HG02885 (cell line): ENCODE measurements around the gene AUNIP.
"Not testable (repeated sequence)": the region's sequence is repeated elsewhere in the genome, so short reads cannot be mapped to it uniquely, and the experiment has no call there.

ENCODE experiments used
- ATAC-seq: cut with Tn5 transposase; IDR thresholded peaks from one replicate; pipeline ENCODE4 v1.9.1; 2021; ENCODE audit warnings: mild to moderate bottlenecking; ENCODE audit not compliant: unreplicated experiment, poor library complexity

AUNIP gene

DNA sequence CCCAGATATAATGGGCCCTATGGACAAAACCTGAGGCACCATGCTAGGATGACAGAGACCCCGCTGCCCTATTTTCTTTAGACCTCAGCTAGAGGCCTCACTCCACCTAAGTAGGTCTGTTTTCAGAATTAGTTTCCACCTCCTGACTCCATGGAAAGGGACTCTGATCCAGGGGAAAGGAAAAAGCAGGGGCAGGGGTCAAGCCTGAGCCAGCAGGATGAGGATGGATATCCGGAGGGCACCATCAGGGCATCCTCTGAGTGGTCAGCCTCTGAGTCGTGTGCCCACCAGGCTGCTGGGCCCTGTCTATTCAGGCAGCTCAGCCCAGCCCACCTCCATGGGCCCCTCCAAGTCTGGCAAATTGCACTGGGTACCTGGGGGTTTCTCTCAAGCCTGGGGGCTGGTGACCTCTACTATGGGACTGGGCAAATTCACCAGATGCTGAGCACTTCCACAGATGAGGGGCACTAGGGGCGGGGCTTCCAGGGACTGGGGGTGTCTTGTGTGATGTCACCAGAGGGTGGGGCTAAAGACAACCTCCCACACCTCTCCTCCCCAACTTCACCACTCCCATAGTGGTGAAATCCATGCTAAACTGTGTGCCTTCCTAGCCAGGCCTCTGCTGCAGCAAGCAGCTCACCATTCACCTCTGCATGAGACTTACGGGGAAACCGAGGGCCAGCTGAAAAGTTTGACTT is 10.8 kb upstream of the AUNIP start:
- ATAC-seq, result no peak

DNA sequence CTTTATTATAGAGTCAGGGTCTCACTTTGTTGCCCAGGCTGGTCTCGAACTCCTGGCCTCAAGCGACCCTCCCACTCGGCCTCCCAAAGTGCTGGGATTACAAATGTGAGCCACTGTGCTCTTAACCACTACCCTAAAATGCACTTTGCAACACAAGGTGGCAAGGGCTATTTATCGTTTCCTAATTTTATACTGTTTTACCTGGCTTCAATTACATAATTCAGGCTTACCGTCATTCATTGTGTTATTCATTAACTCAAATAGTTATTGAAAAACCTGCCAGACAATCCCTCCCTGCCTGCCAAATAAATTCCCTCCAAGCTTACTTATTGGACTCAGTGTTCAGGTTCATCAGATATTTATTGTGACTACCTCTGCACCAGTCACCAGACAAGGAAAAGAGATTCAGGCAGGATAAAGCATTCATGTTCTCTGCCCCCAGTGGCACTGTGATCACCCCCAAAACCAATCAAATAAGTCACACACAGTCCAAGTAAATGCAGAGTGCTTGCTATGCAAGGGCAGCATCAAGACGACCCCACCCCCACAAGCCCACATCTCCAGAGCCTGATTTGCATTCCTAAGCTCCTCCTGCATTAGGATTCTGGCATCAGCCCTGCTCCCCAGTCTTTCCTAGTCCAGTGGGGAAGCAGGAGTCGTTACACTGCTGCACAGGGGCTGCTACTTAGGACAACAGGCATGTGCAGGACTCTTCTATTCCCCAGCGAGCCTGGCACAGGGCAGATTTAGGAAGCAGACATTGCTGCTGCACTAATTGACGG is 8.1 kb upstream of the AUNIP start:
- no peak for ATAC-seq

DNA sequence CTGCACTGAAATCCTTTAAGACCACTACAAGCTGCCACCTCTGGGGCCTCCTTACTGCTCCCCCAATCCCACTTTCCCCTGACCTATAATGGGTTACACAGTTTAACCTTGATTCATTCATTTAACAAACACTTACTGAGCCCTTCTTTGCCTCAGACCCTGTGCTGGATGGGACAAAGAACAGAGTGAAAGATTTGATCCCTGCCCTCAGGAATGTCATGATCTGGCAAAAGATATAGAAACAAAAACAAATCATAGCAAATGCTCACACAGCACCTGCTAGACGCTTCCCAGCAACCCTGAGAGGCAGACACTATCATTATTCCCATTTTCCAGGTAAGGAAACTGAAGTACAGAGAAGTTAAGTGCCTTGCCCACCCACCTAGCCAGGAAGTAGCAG is 7.0 kb upstream of the AUNIP start:
- no peak for ATAC-seq

DNA sequence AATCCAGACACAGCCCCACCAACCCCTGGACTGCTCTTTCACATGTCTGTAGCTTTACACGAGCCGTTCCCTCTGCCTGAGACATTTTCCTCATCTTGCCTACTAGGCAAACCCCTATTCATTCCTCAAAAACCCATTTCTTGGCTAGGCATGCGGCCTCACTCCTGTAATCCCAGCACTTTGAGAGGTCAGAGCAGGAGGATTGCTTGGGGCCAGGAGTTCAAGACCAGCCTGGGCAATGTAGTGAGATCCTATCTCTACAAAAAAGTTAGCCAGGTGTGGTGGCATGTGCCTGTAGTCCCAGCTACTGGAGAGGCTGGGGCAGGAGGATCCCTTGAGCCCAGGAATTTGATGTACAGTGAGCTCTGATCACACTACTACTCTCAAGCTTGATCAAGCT is 5.2 kb upstream of the AUNIP start:
- ATAC-seq, result no peak

DNA sequence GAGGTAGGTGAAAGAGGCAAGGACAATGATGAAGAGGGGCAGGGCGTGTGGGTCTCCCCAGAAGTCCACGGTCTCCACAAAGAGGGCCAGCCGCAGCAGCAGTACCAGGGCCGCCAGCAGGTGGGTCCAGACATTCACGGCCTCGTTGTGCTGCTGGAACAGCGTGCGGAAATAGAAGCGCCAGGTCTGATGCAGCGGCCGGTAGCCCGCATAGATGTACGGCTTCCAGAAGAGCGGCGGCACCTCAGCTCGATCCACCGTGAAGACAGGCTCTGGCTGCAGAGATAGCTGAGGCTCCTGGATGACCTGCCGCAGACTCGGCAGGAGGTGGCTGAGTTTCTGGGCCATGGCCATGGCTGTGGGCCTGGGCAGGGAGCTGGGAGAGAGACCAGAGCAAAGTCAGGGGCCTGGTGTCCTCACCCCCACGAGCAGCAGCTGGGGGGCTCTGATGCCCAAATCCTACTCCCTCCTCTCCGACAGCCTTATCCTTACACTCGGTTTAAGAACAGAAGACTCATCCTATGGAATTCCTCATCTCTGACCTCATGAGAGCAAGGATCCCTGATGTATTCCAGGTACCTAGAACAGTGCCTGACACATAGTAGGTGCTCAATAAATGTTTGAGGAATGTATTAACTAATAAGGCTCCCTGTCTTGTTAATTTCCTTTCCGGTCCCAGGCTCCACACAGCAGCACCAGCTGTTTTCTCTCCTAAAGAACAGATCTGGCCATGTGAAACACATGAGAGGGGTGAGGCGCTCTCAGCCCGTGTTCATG is 4.4 kb upstream of the AUNIP start:
- no peak for ATAC-seq

DNA sequence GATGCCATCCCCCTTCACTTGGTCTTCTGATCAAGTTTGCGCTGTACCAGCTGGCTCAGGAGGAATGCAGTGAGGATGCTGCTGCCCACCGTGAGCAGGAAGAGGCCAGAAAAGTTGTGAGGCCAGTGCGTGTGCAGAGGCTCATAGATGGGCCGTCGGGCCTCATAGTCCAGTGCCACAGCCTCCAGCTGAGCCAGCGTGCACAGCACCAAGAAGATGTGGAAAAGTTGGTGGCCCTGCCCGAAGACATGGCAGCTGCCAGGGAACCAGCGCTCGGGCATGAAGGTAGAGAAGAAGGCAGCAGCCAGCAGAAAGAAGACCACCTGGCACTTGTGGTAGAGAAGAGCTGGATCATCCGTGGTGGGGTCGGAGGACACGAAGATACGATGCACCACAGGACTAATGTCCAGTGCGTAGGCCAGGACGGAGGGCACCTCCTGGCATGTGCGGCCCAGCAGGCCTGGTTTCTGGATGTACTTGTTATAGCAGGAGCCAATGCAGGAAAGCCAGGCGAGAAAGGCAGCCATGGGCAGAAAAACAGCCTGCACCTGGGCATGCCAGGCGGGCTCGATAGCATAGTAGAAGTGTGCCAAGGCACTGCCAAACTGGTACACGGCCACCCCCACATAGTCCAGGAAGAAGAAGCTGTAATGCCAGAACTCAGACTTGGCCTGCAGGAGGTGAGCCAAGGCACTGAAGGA is 3.7 kb upstream of the AUNIP start:
- ATAC-seq, result no peak

DNA sequence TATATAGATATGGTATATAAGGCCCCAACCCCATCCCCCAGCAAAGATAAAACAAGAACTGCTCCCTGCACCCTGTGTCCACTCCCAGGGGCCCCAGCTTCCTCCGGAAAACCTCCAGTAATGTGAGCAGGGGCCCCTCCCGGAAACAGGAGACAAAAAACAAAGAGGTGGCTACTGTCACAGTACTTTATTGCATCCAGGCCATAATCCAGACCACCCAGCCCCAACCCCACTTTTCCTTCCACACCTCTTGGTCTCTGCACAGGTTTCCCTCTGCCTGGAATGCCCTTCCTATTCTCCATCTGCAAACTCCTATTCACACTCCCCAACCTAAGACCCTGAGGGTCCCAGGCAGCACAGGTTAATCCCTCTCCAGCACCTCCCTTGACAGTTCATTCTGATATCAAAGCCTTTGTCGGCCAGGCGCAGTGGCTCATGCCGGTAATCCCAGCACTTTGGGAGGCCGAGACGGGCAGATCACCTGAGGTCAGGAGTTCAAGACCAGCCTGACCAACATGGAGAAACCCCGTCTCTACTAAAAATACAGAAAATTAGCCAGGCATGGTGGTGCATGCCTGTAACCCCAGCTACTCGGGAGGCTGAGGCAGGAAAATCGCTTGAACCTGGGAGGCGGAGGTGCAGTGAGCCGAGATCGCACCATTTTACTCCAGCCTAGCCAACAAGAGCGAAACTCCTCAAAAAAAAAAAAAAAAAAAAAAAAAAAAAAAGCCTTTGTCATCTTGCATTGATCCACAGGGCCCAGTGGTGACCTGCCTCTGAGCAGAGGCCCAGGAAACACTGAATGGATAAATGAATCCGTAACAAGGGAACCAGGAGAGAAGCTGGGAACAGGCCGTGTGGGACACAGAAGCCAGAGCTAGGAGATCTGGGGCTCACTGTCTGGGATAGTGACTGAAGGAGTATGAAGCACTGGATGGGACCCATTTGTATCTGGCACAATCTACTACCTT is 2.3 kb upstream of the AUNIP start:
- no peak for ATAC-seq

DNA sequence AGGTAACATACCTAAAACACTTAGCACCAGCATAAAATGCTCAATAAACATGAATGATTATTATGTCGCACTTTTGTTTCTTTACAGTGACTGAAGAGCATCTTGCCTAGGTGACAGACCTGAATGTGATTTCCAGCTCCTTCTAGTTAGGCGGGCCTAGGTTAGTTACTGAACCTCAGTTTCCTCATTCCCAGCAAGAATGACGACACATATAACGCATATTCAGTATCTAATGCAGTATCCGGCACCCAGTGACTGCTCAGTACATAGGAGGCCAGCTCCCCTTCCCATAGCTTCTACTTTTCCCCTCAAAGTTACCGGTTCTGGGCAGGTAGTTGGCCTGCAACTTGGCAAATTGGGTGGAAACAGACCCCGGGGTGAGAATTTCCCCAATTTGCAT is 763 bp downstream of the AUNIP start:
- no peak for ATAC-seq

DNA sequence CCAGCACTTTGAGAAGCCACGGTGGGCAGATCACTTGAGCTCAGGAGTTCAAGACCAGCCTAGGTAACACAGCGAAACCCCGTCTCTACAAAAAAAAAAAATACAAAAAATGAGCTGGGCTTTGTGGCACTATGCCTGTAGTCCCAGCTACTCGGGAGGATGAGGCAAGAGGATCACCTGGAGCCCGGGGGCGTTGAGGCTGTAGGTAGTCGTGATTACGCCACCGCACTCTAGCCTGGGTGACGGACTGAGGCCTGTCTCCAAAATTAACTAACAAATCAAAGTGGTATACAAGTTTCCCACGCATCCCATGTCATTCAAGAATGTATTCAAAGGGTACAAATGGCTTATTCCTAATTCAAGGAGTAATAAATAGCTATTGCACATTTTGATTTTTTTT is 2.4 kb downstream of the AUNIP start:
- no peak for ATAC-seq

DNA sequence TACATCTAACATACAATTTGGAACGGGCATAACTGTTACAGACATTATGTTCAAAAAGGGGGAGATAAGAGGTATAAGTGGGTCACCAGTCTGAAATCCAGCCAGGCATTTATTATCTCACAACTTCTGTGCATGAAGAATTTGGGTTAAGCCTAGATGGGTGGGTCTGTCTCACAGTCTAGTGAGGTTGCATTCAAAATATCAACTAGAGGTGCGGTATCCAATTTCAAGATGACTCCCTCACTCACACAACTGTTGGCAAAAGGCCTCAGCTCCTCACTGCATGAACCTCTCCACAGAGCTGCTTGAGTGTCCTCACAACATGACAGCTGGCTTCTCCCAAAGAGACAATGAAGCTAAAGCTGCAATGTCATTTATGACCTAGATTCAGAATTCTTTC is 4.7 kb downstream of the AUNIP start:
- ATAC-seq, result no peak

DNA sequence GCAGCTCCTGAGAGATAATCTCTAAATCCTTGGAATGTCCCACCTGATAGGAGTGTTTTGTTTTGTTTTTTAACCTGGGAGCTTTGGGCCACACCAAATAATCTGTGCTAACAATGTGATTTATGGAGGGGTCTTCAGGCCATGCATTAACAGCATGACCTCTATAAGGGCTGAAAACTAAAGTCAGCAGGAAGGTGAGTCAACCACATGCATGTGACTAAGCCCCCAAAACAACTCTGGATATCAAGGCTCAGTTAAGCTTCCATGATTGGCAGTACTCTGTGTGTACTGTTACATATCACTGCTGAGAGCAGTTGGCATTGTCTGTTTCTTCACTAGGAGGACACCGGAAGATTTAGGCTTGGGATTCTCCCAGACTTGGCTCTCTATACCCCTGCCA is 10.7 kb downstream of the AUNIP start:
- no peak for ATAC-seq

DNA sequence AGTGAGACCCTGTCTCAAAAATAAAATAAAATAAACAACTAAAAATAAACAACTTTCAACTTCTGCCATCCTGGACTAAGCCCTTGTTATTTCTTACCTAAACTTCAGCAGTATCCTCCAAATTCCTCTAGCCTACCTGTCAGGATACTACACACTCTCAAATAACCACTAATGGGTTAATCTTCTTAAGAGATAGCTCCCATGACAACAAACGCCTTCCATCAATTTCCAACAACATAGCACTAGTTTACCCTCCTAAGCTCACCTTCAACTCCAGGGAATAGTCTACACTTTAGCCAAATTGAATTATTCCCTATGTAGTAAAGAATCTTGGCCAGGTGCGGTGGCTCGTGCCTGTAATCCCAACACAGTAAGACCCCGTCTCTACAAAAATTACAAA is 11.3 kb downstream of the AUNIP start:
- no peak for ATAC-seq

DNA sequence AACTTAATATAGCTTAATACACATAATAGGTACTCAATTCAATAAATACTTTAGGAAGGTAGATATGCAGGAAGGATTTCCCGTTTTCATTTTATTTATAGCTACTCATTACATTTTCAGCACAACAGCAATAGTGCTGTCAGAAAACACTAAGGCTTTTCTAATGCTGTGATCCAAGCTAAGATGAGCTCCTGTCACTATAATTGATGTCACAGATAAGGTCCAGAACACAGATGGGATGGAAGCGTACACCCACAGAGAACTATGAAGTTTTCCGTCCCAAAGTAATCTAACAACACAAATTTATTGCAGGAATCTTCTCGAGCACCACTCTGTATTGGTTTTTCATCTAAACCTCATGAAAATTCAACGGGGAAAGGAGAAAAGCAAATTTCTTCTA is 13.6 kb downstream of the AUNIP start:
- ATAC-seq, result no peak

DNA sequence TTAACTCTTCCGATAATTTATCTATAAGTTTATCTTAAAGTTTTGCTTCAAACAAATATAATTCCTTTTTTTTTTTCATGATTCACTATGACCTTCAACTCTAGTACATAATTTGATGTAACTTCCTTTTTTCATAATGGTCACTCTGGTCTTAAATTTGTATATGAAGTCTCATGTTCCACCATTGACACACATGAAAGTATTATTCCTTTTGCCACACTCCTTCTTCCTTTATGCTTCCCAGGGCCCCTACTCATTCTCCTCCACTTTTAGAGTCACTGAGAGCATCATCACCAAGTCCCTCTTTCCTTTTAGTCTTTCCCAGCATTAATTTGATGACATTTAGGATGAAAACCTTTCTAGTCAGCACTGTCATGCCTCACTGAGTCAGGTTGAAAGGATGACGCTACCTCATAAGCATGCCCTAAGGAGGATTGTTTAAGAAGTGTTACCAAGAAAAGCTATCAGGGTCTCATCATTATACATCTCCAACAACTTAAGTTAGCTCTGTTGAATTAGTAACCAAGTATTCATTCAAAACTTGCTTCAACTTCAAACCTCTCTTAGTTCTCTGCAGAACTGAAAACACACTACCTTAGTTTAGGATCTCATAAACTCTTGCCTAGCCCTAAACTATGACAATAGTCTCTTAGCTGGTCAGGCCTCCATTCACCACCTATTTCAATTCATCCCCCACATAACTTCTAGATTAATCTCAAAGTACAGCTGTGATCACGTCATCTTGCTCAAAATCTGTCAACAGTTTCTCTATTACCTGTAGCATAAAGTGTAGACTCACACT is 14.5 kb downstream of the AUNIP start:
- no peak for ATAC-seq

DNA sequence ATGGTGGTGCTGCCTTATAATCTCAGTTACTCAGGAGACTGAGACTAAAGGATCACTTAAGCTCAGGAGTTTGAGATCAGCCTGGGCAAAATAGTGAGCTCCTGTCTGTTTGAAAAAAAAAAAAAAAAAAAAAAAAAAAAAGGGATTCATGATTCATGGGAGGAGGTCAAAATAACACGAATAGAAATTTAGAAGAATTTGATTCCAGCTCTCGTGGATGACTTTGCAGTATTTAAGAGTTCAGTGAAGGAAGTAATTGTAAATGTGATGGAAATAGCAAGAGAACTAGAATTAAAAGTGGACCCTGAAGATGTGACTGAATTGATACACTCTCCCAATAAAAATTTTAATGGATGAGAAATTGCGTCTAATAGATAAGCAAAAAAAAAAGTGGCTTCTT is 15.8 kb downstream of the AUNIP start:
- no peak for ATAC-seq

DNA sequence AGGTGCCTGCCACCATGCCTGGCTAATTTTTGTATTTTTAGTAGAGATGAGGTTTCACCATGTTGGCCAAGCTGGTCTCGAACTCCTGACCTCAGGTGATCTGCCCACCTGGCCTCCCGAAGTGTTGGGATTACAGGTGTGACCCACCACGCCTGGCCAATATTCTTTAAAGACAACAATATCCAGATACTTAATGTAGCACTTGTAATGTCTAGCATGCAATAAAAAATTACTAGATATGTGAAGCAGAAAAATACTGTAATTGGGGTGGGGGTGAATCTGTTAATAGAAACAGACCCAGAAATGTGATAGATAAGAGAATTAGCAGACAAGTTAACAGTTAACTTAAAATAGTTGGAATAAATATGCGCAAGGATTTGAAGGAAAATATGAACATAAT is 19.4 kb downstream of the AUNIP start:
- not testable (repeated sequence) for ATAC-seq

DNA sequence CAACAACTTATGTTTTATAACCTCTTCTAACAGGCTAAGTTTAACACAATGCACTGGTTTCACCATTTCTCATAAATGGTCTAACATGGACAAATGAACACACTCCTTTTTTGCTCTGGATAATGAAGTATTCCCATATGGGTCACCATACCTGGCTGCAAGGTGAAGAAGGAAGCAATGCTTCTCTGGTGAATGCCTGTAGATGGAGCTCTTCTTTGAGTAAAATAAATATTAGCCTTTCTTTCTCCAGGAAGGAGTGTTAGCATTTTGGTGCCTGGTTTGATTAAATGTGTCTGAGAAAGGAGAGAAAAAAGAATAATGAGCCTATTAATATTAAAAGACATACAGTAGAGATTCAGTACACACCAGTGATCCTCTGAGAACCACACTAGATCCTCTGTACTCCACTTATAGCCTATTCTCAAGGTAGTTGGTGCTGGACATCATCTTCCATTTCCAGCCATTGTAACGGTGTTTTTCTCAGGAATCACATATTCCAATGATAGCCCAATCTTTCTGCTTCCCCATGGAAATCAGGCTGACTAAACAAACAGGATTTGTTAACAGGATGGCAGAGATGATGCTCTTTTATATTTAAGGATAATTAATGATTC is 21.9 kb downstream of the AUNIP start:
- no peak for ATAC-seq

DNA sequence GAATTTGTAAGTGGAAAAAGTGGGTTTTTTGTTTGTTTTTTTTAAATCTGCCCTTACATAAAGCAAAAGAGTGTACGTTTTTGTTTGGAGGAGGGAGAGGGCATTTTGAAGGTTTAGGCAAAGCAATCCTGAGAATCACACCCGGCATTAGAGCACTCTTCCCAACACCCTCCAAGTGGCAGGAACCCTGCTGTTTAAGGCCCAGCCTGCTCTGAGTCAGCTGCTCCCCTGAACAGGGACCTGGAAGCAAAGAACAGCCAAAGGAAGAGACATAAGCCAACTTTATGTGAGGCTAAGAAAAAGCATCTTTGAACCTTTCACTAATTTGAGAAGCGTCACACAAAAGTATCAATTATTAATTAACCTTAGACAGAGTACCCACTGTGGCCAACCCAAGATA is 22.6 kb downstream of the AUNIP start:
- ATAC-seq, result no peak
